DMS79 (cell line): ENCODE data around the gene GPATCH2.
"Not testable (repeated sequence)": the region's sequence is repeated elsewhere in the genome, so short reads cannot be mapped to it uniquely, and the experiment has no call there.

Source experiments
- DNase-seq: peaks from one replicate; lab custom pipeline; 2025; lab: John Stamatoyannopoulos, UW

Gene GPATCH2

GRCh38 chr1:217526636-217527035, 104.3 kb downstream of the GPATCH2 start:
- DNase-seq, result no peak

GRCh38 chr1:217525773-217526490, 105.0 kb downstream of the GPATCH2 start:
- DNase-seq, result no peak

GRCh38 chr1:217524787-217525520, 105.9 kb downstream of the GPATCH2 start:
- no peak for DNase-seq

GRCh38 chr1:217523921-217524320, 107.0 kb downstream of the GPATCH2 start:
- not testable (repeated sequence) for DNase-seq

- DNase-seq, result no peak
Measured at GRCh38 chr1:217522277-217522676, 108.6 kb downstream of the GPATCH2 start.

- DNase-seq, result no peak
Measured at GRCh38 chr1:217521317-217521716, 109.6 kb downstream of the GPATCH2 start.

GRCh38 chr1:217506878-217507277, 124.0 kb downstream of the GPATCH2 start:
- no peak for DNase-seq

GRCh38 chr1:217498209-217498608, 132.7 kb downstream of the GPATCH2 start:
- no peak for DNase-seq

- DNase-seq, result no peak
Measured at GRCh38 chr1:217495249-217495648, 135.6 kb downstream of the GPATCH2 start.

- no peak for DNase-seq
Measured at GRCh38 chr1:217494767-217495166, 136.1 kb downstream of the GPATCH2 start.

GRCh38 chr1:217493290-217493689, 137.6 kb downstream of the GPATCH2 start:
- DNase-seq, result no peak

GRCh38 chr1:217484871-217485270, 146.0 kb downstream of the GPATCH2 start:
- no peak for DNase-seq

GRCh38 chr1:217482356-217483102, 148.4 kb downstream of the GPATCH2 start:
- DNase-seq, result no peak

GRCh38 chr1:217478450-217478849, 152.4 kb downstream of the GPATCH2 start:
- no peak for DNase-seq

- DNase-seq, result no peak
Measured at GRCh38 chr1:217472915-217473314, 158.0 kb downstream of the GPATCH2 start.

- no peak for DNase-seq
Measured at GRCh38 chr1:217471403-217471802, 159.5 kb downstream of the GPATCH2 start.

GRCh38 chr1:217469983-217470382, 160.9 kb downstream of the GPATCH2 start:
- DNase-seq, result no peak

GRCh38 chr1:217465102-217465501, 165.8 kb downstream of the GPATCH2 start:
- no peak for DNase-seq

- DNase-seq, result no peak
Measured at GRCh38 chr1:217462666-217463065, 168.2 kb downstream of the GPATCH2 start.

GRCh38 chr1:217462159-217462558, 168.7 kb downstream of the GPATCH2 start:
- DNase-seq, result no peak

- no peak for DNase-seq
Measured at GRCh38 chr1:217457016-217457415, 173.9 kb downstream of the GPATCH2 start.

GRCh38 chr1:217456261-217456660, 174.6 kb downstream of the GPATCH2 start:
- DNase-seq, result no peak

GRCh38 chr1:217453816-217454215, 177.1 kb downstream of the GPATCH2 start:
- DNase-seq, result no peak
